Measurements from ENCODE around the gene HMOX2.

The HMOX2 gene

DNA sequence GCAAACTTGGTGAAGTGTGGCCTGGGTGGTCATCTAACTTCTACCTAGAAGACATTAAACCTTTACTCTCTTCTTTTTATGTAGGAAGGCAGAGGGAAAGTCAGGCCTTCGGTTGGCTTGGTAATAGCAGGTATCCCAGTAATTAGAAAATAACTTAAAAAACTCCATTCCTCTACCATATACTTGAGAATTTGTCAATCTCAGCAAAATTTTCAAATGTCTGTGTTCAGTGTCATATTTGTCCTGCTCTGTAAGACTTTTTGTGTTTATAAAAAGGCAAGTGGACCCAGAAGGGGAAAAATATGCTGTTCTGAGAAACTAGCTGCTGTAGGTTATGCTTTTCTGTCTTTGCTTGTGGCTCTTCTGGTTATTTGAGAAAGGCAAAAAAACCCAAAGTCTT, 5.8 kb downstream of the HMOX2 start:
- Mint-ChIP-seq H3K36me3 (peaks cover 9% of the 10 kb centered on the region), H3K4me3 (peak overlapping the region; percentile 48), H3K27me3 (no peaks in the 10 kb centered on the region), H3K9me3 (ENCODE audit: low read depth) (no peaks in the 10 kb centered on the region), H3K4me1 (ENCODE audit: low read depth) (peaks cover 59% of the 10 kb centered on the region), H3K27ac (peak overlapping the region; percentile 79)

DNA sequence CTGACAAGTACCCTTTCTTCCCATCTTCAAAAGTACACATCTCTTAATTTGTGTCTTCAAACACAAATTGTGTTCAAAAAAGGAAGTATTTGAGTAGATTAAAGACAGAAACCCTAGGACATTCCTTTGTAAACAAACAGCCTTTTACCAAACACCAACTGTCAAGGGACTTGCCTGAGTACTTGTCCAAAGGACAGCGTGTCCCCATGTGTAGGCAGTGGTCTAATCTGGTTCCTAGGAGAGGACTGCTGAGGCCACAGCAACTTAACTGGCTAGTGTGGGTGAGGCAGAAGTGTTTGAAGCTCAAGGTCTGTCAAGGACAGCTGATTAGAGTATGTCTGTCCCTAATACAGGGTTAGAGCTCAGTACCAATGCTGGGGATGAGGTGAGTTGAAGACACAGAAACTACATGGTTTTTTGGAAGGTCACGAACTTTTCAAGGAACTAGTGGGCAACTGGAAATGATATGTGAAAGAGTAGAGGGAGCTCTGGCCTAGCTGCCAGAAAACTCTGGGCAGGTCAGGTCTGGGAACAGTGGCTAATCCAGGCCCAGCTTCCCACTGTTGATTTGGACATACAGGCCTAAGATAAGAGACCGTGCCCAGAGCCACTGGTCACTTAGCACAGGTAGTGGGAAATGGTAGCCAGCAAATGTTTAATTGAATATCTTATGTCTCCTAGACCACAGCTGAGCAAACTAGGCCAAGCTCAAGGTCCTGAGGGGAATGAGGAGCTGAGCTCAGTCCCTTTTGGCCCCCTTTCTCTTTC, 10.1 kb downstream of the HMOX2 start:
- peaks cover 76% of the 10 kb centered on the region for H3K4me1 Mint-ChIP-seq (ENCODE audit: low read depth)
- H3K9me3 Mint-ChIP-seq (ENCODE audit: low read depth), result no peaks in the 10 kb centered on the region
- H3K4me3 Mint-ChIP-seq, result peak overlapping the region; percentile 28
- peak overlapping the region; percentile 93 for H3K27ac Mint-ChIP-seq
- H3K27me3 Mint-ChIP-seq, result no peaks in the 10 kb centered on the region
- peaks cover 9% of the 10 kb centered on the region for H3K36me3 Mint-ChIP-seq

GRCh38 chr16:4487955-4488498, 11.8 kb downstream of the HMOX2 start:
- peaks cover 9% of the 10 kb centered on the region for H3K36me3 Mint-ChIP-seq
- no peaks in the 10 kb centered on the region for H3K9me3 Mint-ChIP-seq (ENCODE audit: low read depth)
- H3K4me3 Mint-ChIP-seq, result peak overlapping the region; percentile 76
- peak overlapping the region; percentile 90 for H3K27ac Mint-ChIP-seq
- no peaks in the 10 kb centered on the region for H3K27me3 Mint-ChIP-seq
- peaks cover 65% of the 10 kb centered on the region for H3K4me1 Mint-ChIP-seq (ENCODE audit: low read depth)

- Mint-ChIP-seq H3K9me3 (ENCODE audit: low read depth) (no peaks in the 10 kb centered on the region), H3K27ac (peak overlapping the region; percentile 90), H3K4me1 (ENCODE audit: low read depth) (peaks cover 68% of the 10 kb centered on the region), H3K4me3 (peak overlapping the region; percentile 76), H3K27me3 (no peaks in the 10 kb centered on the region), H3K36me3 (peaks cover 9% of the 10 kb centered on the region)
Measured at GRCh38 chr16:4488499-4488967, 12.3 kb downstream of the HMOX2 start.

DNA sequence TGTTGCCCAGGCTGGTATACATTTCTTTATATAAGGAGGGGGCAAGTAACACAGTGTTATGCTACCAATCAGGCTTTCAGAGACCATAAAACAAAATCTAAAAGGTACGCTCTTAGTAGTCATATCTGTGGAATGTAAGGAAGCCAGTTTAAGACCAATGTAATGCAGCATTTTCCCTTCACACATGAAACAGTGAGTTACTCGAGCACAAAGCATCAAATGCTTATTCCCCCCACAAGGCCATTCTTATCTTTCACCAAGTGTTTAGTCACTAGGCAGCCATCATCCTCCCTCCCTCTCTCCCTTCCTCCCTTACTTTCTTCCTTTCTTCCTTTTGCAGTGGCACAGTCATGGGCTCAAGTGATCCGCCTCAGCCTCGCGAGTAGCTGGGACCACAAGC, 12.8 kb downstream of the HMOX2 start:
- Mint-ChIP-seq H3K36me3 (peaks cover 9% of the 10 kb centered on the region), H3K27me3 (no peaks in the 10 kb centered on the region), H3K4me3 (peak overlapping the region; percentile 76), H3K4me1 (ENCODE audit: low read depth) (peaks cover 72% of the 10 kb centered on the region), H3K9me3 (ENCODE audit: low read depth) (no peaks in the 10 kb centered on the region), H3K27ac (peak overlapping the region; percentile 90)

GRCh38 chr16:4491898-4492297, 15.7 kb downstream of the HMOX2 start:
- Mint-ChIP-seq H3K9me3 (ENCODE audit: low read depth) (no peaks in the 10 kb centered on the region), H3K27me3 (no peaks in the 10 kb centered on the region), H3K27ac (peak overlapping the region; percentile 50), H3K36me3 (peaks cover 2% of the 10 kb centered on the region), H3K4me1 (ENCODE audit: low read depth) (peaks cover 79% of the 10 kb centered on the region), H3K4me3 (no peak overlapping the region)

- Mint-ChIP-seq H3K36me3 (no peaks in the 10 kb centered on the region), H3K4me3 (no peak overlapping the region), H3K4me1 (ENCODE audit: low read depth) (peaks cover 81% of the 10 kb centered on the region), H3K9me3 (ENCODE audit: low read depth) (no peaks in the 10 kb centered on the region), H3K27ac (peak overlapping the region; percentile 68), H3K27me3 (no peaks in the 10 kb centered on the region)
Measured at GRCh38 chr16:4494746-4495490, 18.7 kb downstream of the HMOX2 start.

- Mint-ChIP-seq H3K36me3 (no peaks in the 10 kb centered on the region), H3K27me3 (no peaks in the 10 kb centered on the region), H3K4me3 (no peak overlapping the region), H3K9me3 (ENCODE audit: low read depth) (no peaks in the 10 kb centered on the region), H3K4me1 (ENCODE audit: low read depth) (peaks cover 81% of the 10 kb centered on the region), H3K27ac (peak overlapping the region; percentile 68)
Measured at GRCh38 chr16:4495766-4496165, 19.6 kb downstream of the HMOX2 start.

GRCh38 chr16:4496305-4496704, 20.1 kb downstream of the HMOX2 start:
- Mint-ChIP-seq H3K27ac (peak overlapping the region; percentile 46), H3K9me3 (ENCODE audit: low read depth) (no peaks in the 10 kb centered on the region), H3K27me3 (no peaks in the 10 kb centered on the region), H3K4me1 (ENCODE audit: low read depth) (peaks cover 81% of the 10 kb centered on the region), H3K36me3 (no peaks in the 10 kb centered on the region), H3K4me3 (no peak overlapping the region)

- Mint-ChIP-seq H3K27me3 (no peaks in the 10 kb centered on the region), H3K9me3 (ENCODE audit: low read depth) (no peaks in the 10 kb centered on the region), H3K4me3 (no peak overlapping the region), H3K36me3 (no peaks in the 10 kb centered on the region), H3K27ac (peak overlapping the region; percentile 3), H3K4me1 (ENCODE audit: low read depth) (peaks cover 89% of the 10 kb centered on the region)
Measured at GRCh38 chr16:4498546-4499195, 22.5 kb downstream of the HMOX2 start.

DNA sequence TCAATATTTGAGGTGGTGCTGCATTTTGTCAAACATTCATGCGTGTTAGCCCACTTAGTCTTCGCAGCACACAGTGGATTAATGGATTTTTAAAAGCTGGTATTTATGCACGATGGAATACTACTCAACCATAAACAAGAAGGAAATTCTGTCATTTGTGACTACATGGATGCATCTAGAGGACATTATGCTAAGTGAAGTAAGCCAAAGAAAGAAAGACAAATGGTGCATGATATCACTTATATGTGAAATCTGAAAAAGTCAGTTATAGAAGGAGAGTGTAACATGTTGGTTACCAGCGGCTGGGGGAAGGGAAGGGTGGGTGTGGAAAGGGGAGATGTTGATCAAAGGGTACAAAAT, 23.0 kb downstream of the HMOX2 start:
- no peak overlapping the region for H3K27ac Mint-ChIP-seq

GRCh38 chr16:4500272-4500671, 24.1 kb downstream of the HMOX2 start:
- Mint-ChIP-seq H3K36me3 (no peaks in the 10 kb centered on the region), H3K4me3 (no peak overlapping the region), H3K9me3 (ENCODE audit: low read depth) (no peaks in the 10 kb centered on the region), H3K27me3 (no peaks in the 10 kb centered on the region), H3K27ac (peak overlapping the region; percentile 10), H3K4me1 (ENCODE audit: low read depth) (peaks cover 87% of the 10 kb centered on the region)

More for the DNA sequence above, 23.0 kb downstream of the HMOX2 start:
- Mint-ChIP-seq H3K27me3 (no peaks in the 10 kb centered on the region), H3K36me3 (no peaks in the 10 kb centered on the region), H3K4me1 (ENCODE audit: low read depth) (peaks cover 89% of the 10 kb centered on the region), H3K4me3 (no peak overlapping the region), H3K9me3 (ENCODE audit: low read depth) (no peaks in the 10 kb centered on the region)

DNA sequence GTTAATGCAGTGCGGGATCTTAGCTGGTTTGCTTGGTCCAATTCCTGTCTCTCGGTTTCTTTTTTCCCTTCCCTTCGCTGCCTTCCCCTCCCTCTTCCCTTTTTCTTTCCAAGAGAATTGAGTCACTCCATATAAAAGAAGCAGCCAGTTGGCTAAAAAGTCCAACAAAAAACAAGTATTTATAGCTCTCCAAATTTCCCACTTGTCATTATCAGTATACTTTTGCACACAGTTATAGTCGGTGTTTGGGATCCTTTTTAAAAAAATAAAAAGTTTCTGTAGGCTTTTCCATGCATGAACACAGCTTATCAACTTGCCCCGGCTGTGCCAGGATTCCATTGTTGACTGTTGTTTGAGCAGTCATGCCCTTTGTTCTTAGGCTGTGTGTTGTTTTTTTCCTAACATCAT, 24.9 kb downstream of the HMOX2 start:
- H3K27me3 Mint-ChIP-seq, result no peaks in the 10 kb centered on the region

DNA sequence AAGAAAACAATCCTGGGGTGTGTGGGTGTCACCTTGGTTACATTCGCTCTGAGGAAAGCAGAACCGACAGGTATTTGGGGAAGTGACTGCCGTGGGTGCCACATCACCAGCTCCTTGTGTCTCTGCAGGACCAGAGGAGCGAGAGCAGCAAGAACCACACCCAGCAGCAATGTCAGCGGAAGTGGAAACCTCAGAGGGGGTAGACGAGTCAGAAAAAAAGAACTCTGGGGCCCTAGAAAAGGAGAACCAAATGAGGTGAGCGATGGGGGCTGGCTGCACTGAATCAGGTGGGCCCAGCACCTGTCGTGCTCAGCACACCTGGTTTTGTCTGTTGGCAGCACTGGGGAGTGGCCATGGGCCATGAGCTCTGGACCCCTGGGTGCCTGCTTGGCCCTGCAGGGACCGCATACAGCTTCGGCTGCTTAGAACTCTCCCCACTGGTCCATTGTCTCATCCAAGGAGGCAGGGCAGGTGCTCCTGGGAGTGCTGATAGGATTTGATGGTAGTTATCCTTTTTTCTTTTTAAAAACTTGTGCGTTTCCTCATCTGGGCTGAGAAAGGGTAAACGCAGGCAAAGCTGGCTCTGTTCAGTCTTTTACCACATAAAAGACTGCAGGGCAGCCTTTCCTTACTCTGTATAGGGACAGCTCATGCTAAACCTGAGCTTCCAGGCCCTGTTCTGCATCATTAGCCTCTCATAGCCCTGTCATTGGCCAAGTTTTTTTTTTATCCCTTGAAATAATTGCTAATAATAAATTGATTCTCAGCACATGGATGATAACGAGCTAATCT, 29.4 kb downstream of the HMOX2 start:
- Mint-ChIP-seq H3K4me1 (ENCODE audit: low read depth) (peaks cover 62% of the 10 kb centered on the region), H3K4me3 (peak overlapping the region; percentile 74), H3K36me3 (no peaks in the 10 kb centered on the region), H3K27ac (peak overlapping the region; percentile 90), H3K9me3 (ENCODE audit: low read depth) (no peaks in the 10 kb centered on the region), H3K27me3 (no peaks in the 10 kb centered on the region)

More for the DNA sequence above, 24.9 kb downstream of the HMOX2 start:
- Mint-ChIP-seq H3K27ac (peak overlapping the region; percentile 83), H3K9me3 (ENCODE audit: low read depth) (no peaks in the 10 kb centered on the region), H3K4me1 (ENCODE audit: low read depth) (peaks cover 89% of the 10 kb centered on the region), H3K4me3 (peak overlapping the region; percentile 38), H3K36me3 (no peaks in the 10 kb centered on the region)
